ENCODE measurements around the gene ARHGEF7. TPM values are rescaled to one million over a fixed set of nuclear protein-coding genes. Genes with fewer than 3 reads are reported as not detected.
"Not testable (repeated sequence)": the region's sequence is repeated elsewhere in the genome, so short reads cannot be mapped to it uniquely, and the experiment has no call there.

ARHGEF7 gene
- polyA plus RNA-seq, 1 donor (not counting 4 experiments of a cell fraction or from before 2014, with no cell fraction given), result 25.2 TPM

DNA sequence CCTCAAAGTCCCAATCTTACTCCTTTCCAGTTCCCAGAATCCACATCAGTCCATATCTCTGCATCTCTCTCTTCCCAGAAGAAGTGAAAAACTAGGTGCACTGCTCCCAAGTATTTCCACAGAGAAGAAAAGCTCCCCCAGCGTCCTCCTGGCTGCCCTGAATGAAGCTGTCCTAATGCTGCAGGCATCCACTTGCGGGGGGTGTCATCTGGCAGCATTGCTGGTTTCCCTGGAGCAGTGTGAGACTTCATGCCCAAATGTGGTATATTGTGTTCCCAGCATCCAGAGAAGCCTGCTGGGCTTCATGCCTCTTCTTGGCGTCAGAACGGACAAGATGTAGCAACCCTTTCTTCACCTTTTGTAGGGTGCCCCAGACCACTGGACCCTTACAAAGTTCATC, 32.9 kb upstream of the ARHGEF7 start:
- H3K4me2 ChIP-seq (ENCODE audit: control insufficient read depth, extremely low read depth, insufficient read depth, low read depth, low read length), result no peak overlapping the region
- no peaks in the 10 kb centered on the region for H3K9me3 ChIP-seq (ENCODE audit: control insufficient read depth, low read depth, low read length)
- TF ChIP-seq, protein P1, sequence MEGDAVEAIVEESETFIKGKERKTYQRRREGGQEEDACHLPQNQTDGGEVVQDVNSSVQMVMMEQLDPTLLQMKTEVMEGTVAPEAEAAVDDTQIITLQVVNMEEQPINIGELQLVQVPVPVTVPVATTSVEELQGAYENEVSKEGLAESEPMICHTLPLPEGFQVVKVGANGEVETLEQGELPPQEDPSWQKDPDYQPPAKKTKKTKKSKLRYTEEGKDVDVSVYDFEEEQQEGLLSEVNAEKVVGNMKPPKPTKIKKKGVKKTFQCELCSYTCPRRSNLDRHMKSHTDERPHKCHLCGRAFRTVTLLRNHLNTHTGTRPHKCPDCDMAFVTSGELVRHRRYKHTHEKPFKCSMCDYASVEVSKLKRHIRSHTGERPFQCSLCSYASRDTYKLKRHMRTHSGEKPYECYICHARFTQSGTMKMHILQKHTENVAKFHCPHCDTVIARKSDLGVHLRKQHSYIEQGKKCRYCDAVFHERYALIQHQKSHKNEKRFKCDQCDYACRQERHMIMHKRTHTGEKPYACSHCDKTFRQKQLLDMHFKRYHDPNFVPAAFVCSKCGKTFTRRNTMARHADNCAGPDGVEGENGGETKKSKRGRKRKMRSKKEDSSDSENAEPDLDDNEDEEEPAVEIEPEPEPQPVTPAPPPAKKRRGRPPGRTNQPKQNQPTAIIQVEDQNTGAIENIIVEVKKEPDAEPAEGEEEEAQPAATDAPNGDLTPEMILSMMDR (optimal IDR thresholded peaks at IDR 0.05 in 1 of 3, IDR thresholded peaks at IDR 0.05 in 1 of 3, conservative IDR thresholded peaks at IDR 0.05 in 1 of 3; ENCODE audit: extremely low read depth in 1 of 3, insufficient read depth in 2 of 3, low read length in 3 of 3), result no peak
- no peak for TF ChIP-seq EZH2 (IDR thresholded peaks at IDR 0.05; ENCODE audit: low read length)
- DNase-seq (ENCODE audit: low read depth, low spot score) (no peak), FAIRE-seq (no peak)
- no peaks in the 10 kb centered on the region for H3K36me3 ChIP-seq (ENCODE audit: control insufficient read depth in 2 of 2, extremely low read depth in 1 of 2, insufficient read depth in 2 of 2, low read length in 2 of 2)
- H3K9ac ChIP-seq (ENCODE audit: control insufficient read depth, extremely low read depth, insufficient read depth, low read length), result no peak overlapping the region
- H2AFZ ChIP-seq (ENCODE audit: control insufficient read depth, low read length), result no peak overlapping the region
- no peaks in the 10 kb centered on the region for H4K20me1 ChIP-seq (ENCODE audit: control insufficient read depth, extremely low read depth, insufficient read depth, low read length)
- H3K4me3 ChIP-seq (ENCODE audit: control insufficient read depth in 2 of 3, extremely low read depth in 1 of 3, insufficient read depth in 2 of 3, low read depth in 1 of 3, low read length in 3 of 3), result no peak overlapping the region
- dilution Hi-C loops (cut with MboI; ENCODE audit: extremely low pct_ligation_motif_present, low sequenced_read_pairs), result no loop called here
- no peaks in the 10 kb centered on the region for H3K79me2 ChIP-seq (ENCODE audit: control insufficient read depth, insufficient read depth, low read length)
- no peaks in the 10 kb centered on the region for H3K4me1 ChIP-seq (ENCODE audit: control insufficient read depth, extremely low read depth, insufficient read depth, low read length)
- no peaks in the 10 kb centered on the region for H3K9me1 ChIP-seq (ENCODE audit: control insufficient read depth, extremely low read depth, insufficient read depth, low read length)
- no peak overlapping the region for H3K27ac ChIP-seq (ENCODE audit: control insufficient read depth, insufficient read depth, low read length)
- no peaks in the 10 kb centered on the region for H3K27me3 ChIP-seq (ENCODE audit: control insufficient read depth, extremely low read depth, insufficient read depth, low read length)

DNA sequence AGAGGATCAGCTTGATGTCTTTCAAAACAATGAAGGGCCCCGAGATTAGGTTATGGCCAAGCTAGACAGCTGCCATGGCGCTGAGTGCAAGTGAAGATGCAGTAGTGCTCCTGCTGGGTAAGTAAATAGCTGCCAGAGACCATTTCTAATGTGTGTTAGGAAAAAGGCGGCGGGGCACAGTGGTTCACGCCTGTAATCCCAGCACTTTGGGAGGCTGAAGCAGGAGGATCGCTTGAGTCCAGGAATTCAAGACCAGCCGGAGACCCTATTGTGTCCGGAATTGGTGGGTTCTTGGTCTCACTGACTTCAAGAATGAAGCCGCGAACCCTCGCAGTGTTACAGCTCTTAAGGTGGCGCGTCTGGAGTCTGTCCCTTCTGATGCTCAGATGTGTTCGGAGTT, 32.3 kb upstream of the ARHGEF7 start:
- H3K27me3 ChIP-seq (ENCODE audit: control insufficient read depth, extremely low read depth, insufficient read depth, low read length); H3K79me2 ChIP-seq (ENCODE audit: control insufficient read depth, insufficient read depth, low read length); FAIRE-seq; H3K27ac ChIP-seq (ENCODE audit: control insufficient read depth, insufficient read depth, low read length); H3K4me3 ChIP-seq (ENCODE audit: control insufficient read depth in 2 of 3, extremely low read depth in 1 of 3, insufficient read depth in 2 of 3, low read depth in 1 of 3, low read length in 3 of 3); DNase-seq (ENCODE audit: low read depth, low spot score); H3K9me1 ChIP-seq (ENCODE audit: control insufficient read depth, extremely low read depth, insufficient read depth, low read length); dilution Hi-C loops (cut with MboI; ENCODE audit: extremely low pct_ligation_motif_present, low sequenced_read_pairs); H3K9me3 ChIP-seq (ENCODE audit: control insufficient read depth, low read depth, low read length); H3K4me2 ChIP-seq (ENCODE audit: control insufficient read depth, extremely low read depth, insufficient read depth, low read depth, low read length); H3K36me3 ChIP-seq (ENCODE audit: control insufficient read depth in 2 of 2, extremely low read depth in 1 of 2, insufficient read depth in 2 of 2, low read length in 2 of 2); H3K9ac ChIP-seq (ENCODE audit: control insufficient read depth, extremely low read depth, insufficient read depth, low read length); H2AFZ ChIP-seq (ENCODE audit: control insufficient read depth, low read length); H3K4me1 ChIP-seq (ENCODE audit: control insufficient read depth, extremely low read depth, insufficient read depth, low read length); H4K20me1 ChIP-seq (ENCODE audit: control insufficient read depth, extremely low read depth, insufficient read depth, low read length): not testable (repeated sequence)

DNA sequence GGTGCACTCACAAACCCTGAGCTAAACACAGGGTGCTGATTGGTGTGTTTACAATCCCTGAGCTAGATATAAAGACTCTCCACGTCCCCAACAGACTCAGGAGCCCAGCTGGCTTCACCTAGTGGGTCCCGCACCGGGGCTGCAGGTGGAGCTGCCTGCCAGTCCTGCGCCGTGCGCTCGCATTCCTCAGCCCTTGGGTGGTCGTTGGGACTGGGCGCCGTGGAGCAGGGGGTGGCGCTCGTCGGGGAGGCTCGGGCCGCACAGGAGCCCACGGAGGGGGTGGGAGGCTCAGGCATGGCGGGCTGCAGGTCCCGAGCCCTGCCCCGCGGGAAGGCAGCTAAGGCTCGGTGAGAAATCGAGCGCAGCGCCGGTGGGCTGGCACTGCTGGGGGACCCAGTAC, 31.4 kb upstream of the ARHGEF7 start:
- H3K27me3 ChIP-seq (ENCODE audit: control insufficient read depth, extremely low read depth, insufficient read depth, low read length); H3K27ac ChIP-seq (ENCODE audit: control insufficient read depth, insufficient read depth, low read length); H3K4me2 ChIP-seq (ENCODE audit: control insufficient read depth, extremely low read depth, insufficient read depth, low read depth, low read length); FAIRE-seq; H3K79me2 ChIP-seq (ENCODE audit: control insufficient read depth, insufficient read depth, low read length); H3K9ac ChIP-seq (ENCODE audit: control insufficient read depth, extremely low read depth, insufficient read depth, low read length); DNase-seq (ENCODE audit: low read depth, low spot score); dilution Hi-C loops (cut with MboI; ENCODE audit: extremely low pct_ligation_motif_present, low sequenced_read_pairs); H3K4me1 ChIP-seq (ENCODE audit: control insufficient read depth, extremely low read depth, insufficient read depth, low read length); H3K36me3 ChIP-seq (ENCODE audit: control insufficient read depth in 2 of 2, extremely low read depth in 1 of 2, insufficient read depth in 2 of 2, low read length in 2 of 2); H2AFZ ChIP-seq (ENCODE audit: control insufficient read depth, low read length); H3K9me1 ChIP-seq (ENCODE audit: control insufficient read depth, extremely low read depth, insufficient read depth, low read length); H3K9me3 ChIP-seq (ENCODE audit: control insufficient read depth, low read depth, low read length); H3K4me3 ChIP-seq (ENCODE audit: control insufficient read depth in 2 of 3, extremely low read depth in 1 of 3, insufficient read depth in 2 of 3, low read depth in 1 of 3, low read length in 3 of 3); H4K20me1 ChIP-seq (ENCODE audit: control insufficient read depth, extremely low read depth, insufficient read depth, low read length): not testable (repeated sequence)
